ENCODE measurements around the gene KNTC1. TPM values are rescaled to one million over a fixed set of nuclear protein-coding genes. Genes with fewer than 3 reads are reported as not detected.
A peak's percentile ranks its signal among the peaks of the same experiment; 100 is the strongest.
"Not testable (repeated sequence)": the region's sequence is repeated elsewhere in the genome, so short reads cannot be mapped to it uniquely, and the experiment has no call there.

KNTC1 gene
- total RNA-seq, 1 donor from 2014 or later = 2.6 TPM

DNA sequence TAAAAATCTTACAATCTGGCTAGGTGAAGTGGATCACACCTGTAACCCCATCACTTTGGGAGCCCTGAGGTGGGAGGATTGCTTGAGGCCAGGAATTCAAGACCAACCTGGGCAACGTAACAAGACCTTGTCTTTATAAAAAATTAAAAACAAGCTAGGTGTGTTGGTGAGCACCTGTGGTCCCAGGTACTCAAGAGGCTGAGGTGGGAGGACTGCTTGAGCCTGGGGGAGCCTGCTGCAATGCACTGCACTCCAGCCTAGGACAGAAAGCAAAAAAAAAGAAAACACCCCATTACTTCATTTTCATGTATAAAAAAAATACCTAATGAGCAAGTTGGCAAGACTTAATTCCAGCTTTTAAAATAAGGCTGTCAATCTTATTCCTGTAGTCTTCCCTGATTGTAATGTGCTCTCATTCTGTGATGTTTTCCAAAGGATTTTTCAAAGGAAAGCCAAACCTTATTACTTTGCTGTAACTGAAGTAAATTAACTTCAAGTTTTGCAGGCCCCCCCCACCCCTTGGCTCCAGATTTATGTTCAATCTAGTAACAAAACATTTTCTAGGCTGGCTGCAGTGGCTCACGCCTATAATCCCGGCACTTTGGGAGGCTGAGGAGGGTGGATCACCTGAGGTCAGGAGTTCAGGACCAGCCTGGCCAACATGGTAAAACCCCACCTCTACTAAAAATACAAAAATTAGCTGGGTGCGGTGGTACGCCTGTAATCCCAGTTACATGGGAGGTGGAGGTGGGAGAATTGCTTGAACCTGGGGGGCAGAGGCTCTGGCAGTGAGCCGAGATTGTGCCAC lies 23.1 kb upstream of the KNTC1 start:
- ATAC-seq (no peak), DNase-seq (ENCODE audit: missing footprints) (no peak)
- intact Hi-C loops (cut with DNase I) = no loop called here

DNA sequence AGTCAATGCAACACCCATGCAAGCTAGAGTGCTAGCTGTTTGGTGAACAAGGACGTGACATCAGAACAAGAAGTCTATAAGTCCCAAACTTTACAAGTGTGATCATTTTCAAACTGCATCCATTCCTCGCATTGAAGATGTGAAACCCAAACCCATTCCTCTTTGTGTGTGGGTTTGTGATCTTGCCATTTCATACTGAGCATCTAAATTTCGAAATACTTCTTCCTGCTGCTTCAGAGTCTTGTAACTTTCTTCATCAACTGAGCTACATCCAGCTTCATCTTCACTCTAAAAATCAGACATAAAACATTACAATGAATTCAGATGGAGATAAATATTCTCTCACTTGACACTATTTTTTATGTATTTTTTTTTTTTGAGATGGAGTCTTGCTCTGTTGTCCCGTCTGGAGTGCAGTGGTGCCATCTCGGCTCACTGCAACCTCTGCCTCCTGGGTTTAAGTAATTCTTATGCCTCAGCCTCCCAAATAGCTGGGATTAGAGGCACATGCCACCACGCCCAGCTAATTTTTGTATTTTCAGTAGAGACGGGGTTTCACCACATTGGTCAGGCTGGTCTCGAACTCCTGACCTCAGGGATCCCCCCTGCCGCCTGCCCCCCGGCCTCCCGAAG lies 21.5 kb upstream of the KNTC1 start:
- no peak for DNase-seq (ENCODE audit: missing footprints)

DNA sequence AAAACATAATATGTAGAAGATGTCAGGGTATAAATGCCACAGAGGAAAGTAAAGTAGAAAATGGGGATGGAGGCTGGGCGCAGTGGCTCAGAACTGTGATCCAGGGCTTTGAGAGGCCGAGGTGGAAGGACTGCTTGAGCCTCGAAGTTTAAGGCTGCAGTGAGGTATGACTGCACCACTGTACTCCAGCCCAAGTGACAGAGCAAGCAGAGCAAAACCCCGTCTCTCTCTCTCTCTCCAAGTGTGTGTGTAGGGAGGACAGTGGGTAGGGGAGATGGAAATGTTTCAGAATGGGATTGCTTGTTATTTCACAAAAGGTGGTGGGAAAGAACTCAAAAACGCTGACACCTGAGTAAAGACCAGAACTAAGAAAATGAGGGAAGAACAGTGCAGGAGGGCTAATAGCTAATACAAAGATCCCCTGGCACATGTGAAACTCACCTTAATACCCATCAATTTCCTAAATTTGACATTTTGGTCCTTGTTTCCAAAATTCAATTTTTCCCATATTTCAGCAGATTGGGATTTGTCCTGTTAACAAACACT lies 20.6 kb upstream of the KNTC1 start:
- DNase-seq (ENCODE audit: missing footprints) = no peak
- no peak for ATAC-seq
- intact Hi-C loops (cut with DNase I) = no loop called here

More for the DNA sequence above, 21.5 kb upstream of the KNTC1 start:
- intact Hi-C loops (cut with DNase I) = no loop called here
- ATAC-seq = no peak

DNA sequence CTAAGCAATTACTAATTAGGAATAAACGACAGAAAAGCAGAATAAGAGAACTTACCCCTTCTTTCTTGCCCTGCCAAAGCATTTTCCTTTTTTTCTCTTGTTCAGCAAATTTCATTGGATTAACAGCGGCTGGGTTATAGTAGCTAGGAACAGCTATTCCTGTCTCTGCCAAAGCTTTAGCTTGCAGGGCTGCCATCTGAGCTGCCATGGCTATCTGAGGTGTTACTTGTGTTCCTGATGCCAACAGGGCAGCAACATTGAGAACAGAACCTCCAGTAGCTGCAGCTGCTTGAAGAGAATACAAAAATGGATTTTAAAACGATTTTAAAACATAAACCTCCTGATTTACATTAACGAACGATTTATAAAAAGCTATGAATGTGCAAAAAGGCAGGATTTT lies 18.9 kb upstream of the KNTC1 start:
- DNase-seq (ENCODE audit: missing footprints) (no peak), ATAC-seq (peak; percentile 74)
- intact Hi-C loops (cut with DNase I) = no loop called here

DNA sequence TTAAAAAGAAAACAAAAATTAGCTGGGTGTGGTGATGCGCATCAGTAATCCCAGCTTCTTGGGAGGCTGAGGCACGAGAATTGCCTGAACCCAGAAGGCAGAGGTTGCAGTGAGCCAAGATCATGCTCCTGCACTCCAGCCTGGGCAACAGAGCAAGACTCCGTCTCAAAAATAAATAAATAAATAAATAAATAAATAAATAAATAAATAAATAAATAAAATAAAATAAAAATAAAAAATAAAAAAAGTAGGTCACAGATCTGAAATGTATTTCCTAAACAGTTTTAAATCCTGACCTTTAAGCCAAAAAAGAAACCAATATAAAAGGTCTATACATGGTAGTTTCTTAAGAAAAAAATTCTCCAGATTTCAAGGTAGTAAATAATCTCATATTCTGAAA lies 14.0 kb upstream of the KNTC1 start:
- DNase-seq (ENCODE audit: missing footprints); ATAC-seq; intact Hi-C loops (cut with DNase I): not testable (repeated sequence)

DNA sequence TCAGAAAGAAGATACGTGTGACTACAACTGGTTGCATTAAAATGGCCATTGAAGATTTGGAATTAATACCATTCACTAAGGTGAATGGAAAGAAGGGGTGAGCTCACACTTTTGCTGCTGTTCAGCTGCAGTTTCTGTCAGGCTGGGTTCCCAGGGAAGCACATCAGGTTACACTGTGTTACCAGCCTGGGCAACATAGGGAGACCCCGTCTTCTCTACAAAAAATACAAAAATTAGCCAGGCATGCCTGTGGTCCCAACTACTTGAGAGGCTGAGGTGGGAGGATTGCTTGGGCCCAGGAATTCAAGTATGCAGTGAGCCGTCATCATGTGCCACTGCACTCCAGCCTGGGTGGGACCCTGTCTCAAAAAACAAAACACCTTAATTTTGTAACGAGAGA lies 13.4 kb upstream of the KNTC1 start:
- DNase-seq (ENCODE audit: missing footprints) = no peak

DNA sequence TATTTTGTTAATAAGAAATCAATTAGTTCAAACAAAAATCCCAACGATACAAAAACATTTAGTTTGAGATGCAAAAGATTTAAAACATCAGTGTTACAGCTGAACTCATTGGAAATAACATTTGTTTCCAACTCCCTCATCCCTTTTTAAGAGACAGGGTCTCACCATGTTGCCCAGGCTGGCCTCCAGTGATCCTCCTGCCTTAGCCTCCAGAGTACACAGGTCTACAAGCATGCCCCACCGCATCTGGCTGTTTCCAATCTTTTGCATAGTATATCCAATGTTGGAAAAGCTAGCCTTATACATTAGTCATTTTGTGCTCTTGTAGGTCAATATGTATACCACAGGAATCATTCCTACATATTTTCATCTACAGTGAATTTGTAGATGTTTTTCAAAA lies 11.8 kb upstream of the KNTC1 start:
- ATAC-seq (no peak), DNase-seq (ENCODE audit: missing footprints) (no peak)
- intact Hi-C loops (cut with DNase I) = no loop called here

More for the DNA sequence above, 13.4 kb upstream of the KNTC1 start:
- ATAC-seq = no peak
- intact Hi-C loops (cut with DNase I) = no loop called here

DNA sequence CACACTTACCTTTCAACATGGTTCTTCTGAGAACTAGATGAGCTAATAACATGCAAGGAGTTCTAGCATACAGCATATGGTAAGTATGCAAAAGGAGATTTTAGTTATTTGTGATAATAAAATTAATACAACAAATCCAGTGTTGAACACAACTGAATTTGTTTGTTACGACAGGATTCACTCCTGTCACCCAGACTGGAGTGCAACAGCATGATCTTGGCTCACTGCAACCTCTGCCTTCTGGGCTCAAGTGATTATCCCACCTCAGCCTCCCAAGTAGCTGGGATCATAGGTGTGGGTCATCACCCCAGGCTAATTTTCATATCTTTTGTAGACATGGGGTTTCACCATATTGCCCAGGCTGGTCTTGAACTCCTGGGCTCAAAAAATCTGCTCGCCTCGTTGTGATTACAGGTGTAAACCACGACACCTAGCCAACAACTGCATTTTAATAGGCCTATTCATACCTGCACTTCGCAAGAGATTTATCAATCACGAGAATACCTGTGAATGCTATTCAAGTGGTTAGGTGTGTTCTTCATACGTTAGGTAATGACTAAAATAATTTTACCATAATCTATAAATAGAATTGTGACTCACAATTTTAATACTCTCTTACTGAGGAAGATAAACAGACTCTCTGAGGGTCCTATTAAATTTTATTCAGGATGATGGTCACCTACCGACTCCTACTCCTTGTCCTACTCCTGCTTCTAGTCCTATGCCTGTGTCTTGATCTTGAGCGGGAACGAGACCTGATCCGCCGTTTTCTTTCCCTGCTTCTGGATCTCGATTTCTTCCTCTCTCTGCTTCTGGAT lies 10.3 kb upstream of the KNTC1 start:
- no peak for DNase-seq (ENCODE audit: missing footprints)
- no peak for ATAC-seq
- intact Hi-C loops (cut with DNase I) = no loop called here

DNA sequence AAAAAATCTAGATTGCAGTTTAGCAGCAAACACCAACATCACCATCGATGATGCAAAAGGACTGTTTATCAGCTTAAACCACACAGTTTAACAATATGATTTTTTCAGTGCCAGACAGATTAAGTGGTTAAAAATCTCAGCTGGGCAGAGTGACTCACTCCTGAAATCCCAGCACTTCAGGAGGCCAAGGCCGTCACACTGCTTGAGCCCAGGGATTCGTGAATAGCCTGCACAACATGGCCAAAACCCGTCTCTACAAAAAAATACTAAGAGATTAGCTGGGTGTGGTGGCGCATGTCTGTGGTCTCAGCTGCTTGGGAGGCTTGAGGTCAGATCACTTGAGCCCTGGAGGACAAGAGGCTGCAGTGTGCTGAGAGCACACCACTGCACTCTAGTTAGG lies 9.2 kb upstream of the KNTC1 start:
- ATAC-seq = no peak
- intact Hi-C loops (cut with DNase I) = no loop called here
- no peak for DNase-seq (ENCODE audit: missing footprints)

DNA sequence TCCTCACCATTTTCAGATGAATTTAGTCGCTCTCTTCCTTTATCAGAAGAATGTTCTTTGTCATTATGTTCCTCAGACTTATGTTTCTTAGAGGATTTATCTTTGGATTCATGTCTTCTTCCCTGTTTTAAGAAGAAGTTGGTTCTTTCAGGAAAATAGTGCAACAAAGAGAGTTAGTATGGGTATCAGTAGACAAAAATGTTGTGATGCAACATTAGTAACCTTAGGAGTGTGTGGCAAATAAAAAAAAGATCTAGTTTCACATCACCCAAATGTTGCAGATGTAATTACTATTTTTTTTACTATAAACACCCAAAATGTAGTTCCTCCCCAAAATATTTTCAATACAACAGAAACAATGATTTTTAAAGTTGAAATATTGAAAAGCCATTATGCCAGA lies 8.1 kb upstream of the KNTC1 start:
- DNase-seq (ENCODE audit: missing footprints) (no peak), ATAC-seq (no peak)
- intact Hi-C loops (cut with DNase I) = no loop called here

DNA sequence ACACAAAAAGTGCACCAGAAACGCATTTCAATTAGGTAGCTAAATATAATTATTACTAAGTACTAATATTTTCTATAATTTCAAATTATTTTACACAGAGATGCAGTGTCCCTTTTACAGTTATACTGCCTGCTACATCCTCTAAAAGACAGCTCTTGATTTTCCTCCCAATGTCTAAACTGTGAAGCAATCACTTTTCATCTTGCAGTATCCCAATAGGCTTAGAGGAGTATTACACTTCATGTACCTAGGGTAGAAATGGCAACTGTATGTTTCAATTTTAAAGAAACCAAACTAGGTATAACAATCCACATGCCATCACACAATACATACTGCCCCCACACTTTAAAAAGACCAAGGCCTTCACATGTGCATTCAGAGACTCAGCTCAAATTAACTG lies 7.6 kb upstream of the KNTC1 start:
- no peak for DNase-seq (ENCODE audit: missing footprints)
- intact Hi-C loops (cut with DNase I) = no loop called here
- ATAC-seq = no peak

DNA sequence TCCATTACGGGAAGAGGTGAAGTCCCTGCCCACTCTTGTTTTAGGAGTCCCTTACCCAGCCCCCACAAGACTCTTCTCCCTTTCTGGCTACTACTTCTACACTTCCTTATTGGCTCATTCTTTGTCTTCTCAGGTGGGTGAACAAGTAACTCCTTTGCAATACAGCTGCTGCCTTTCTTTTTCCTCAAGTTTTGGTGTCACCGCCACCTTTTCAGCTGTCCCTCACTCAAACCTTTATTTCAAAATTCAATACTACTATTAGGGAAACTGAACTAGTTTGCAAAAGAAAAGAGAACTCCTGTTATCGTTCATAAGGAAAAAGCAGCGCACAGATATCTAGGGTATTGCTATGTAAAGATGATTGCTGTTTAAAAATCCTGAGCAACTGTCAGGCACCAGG lies 6.4 kb upstream of the KNTC1 start:
- intact Hi-C loops (cut with DNase I) = loop anchor here (5.0 kb wide), 1 partner anchor 38 kb away; no protein-coding TSS in a partner anchor
- no peak for DNase-seq (ENCODE audit: missing footprints)
- ATAC-seq = no peak

DNA sequence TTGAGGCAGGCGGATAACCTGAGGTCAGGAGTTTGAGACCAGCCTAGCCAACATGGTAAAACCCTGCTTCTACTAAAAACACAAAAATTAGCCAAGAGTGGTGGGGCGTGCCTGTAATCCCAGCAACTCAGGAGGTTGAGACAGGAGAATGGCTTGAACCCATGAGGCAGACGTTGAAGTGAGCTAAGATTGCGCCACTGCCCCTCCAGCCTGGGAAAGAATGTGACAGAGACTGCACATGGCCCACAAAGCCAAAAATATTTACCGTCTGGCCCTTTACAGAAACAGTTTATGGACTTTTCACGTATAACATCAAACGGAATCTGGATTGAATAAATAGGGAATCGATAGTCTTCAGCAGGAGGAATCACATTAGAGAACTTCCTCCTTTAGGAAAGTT lies 3.8 kb upstream of the KNTC1 start:
- no peak for DNase-seq (ENCODE audit: missing footprints)
- intact Hi-C loops (cut with DNase I) = loop anchor here (5.0 kb wide), 1 partner anchor 41 kb away; no protein-coding TSS in a partner anchor
- no peak for ATAC-seq

DNA sequence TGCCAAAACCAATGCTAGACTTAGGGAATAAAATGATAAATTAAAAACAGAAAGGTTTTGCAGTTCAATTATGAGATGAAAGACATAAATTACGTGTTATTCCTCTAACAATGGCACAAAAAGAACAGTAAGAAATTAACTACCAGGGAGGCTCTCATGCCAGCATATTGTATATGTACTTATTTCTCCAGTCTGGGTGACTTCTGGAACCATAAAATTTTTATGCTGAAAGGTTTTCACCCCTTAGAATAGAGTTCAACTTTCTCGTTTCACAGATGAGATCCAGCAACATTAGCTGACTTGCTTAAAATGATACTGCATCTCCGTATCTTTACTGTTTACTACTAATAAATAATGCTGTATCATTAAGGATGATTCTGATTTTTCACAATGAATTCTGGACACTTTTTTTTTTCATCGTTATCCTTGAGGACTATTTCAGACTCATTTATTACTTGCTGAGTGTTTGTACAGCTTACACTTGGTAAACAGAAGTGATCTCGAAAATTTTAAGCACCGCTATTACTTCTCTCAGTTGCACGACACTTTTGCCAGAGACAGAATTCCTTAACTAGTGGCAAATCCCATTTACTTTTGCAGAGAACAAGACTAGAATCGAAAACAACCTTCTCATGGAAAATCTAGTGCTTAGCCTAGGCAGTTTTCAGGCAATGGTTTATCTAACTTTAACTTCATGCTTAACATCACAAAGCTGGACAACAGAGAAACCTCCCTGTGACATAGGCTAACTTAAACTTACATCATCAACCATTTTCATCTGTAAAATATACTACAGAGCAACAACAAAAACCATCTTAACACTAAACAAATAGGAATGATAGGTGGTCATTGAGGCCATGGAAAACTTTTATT lies 3.0 kb upstream of the KNTC1 start:
- intact Hi-C loops (cut with DNase I) = loop anchor here (5.0 kb wide), 1 partner anchor 42 kb away; no protein-coding TSS in a partner anchor
- ATAC-seq = no peak
- DNase-seq (ENCODE audit: missing footprints) = no peak

DNA sequence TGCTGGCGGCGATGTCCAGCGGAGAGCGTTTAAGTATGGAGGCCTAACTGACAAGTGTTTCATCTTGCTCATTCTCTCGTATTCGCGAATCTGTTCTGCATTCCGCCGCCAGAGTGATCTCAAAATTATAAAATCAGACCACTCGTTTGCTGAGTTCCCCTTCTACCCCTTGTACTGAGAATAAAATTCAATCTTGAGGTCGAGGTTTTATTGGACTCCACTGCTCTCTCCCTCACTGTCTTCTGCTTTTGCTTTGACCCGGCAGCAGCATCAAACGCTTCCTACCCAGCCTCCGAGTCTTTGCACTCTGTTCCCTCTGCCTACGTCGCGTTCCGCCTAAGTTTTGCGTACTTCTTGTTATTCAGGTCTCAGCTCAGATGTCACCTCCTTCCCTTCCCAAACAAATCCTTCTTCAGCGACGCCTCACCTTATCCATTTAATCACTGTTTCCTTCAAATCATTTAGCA lies 462 bp downstream of the KNTC1 start:
- peak; percentile 62 for DNase-seq (ENCODE audit: missing footprints)
- intact Hi-C loops (cut with DNase I) = loop anchor here (2.0 kb wide), 3 partner anchors 27 to 303 kb away; partner anchors contain the start of genes DENR and ZCCHC8
- no peak for ATAC-seq

DNA sequence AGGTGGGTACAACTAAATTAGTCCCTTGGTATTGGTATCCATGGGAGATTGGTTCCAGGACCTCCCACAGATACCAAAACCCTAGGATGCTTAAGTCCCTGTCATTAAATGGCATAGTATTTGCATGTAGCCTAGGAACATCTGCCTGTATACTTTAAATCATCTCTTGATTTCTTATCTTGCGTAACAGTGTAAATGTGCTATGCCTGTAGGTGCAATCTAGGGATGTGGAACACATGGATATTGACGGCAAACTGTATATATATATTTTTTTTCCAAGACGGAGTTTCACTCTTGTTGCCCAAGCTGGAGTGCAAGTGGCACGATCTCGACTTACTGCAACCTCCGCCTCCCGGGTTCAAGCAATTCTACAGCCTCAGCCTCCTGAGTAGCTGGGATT lies 1.5 kb downstream of the KNTC1 start:
- no peak for ATAC-seq
- intact Hi-C loops (cut with DNase I) = no loop called here
- DNase-seq (ENCODE audit: missing footprints) = no peak

DNA sequence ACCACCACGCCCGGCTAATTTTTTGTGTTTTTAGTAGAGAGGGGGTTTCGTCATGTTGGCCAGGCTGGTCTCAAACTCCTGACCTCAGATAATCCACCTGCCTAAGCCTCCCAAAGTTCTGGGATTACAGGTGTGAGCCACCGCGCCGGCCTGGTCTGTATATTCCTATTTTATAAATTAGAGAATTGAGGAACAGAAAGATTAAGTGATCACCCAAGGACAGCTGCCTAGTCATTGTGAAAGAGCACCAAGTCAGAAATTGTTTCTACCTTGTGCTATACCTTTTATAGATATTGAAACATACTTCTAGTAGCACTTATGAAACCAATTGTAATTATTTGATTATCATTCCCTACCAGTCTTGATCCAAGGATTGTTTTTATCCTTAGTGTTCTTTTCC lies 1.9 kb downstream of the KNTC1 start:
- no peak for ATAC-seq
- intact Hi-C loops (cut with DNase I) = no loop called here
- no peak for DNase-seq (ENCODE audit: missing footprints)

DNA sequence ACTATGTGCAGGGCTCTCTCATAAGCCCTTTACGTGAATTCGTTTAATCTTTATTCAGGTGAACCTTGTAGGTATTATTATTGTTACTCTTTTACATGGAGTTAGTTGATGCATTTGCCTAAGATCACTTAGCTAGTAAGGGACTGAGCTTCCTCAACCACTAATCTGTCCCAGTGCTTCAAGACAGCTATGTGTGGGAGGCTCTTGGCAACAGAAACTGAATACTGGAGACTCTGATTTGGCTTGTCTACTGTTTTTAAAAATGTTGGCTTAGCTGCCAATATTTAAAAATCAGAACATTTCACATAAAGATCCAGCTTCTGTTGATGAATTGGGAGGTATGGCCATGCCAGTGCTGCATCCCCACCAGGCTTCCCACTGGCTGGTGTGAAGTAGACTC lies 6.8 kb downstream of the KNTC1 start:
- ATAC-seq (no peak), DNase-seq (ENCODE audit: missing footprints) (no peak)
- intact Hi-C loops (cut with DNase I) = no loop called here

Data from Right ventricle myocardium inferior (tissue), 1 donor.